H1 (cell line): ENCODE data around the gene NR4A1. TPM values are rescaled to one million over a fixed set of nuclear protein-coding genes. Genes with fewer than 3 reads are reported as not detected.

ENCODE experiments used
- CTCF ChIA-PET: fragments of 300-600 bp; sonication (Branson Sonifier 250); formaldehyde crosslinking; loops from one replicate; lab custom pipeline; 2021; ENCODE audit not compliant: partially characterized antibody; lab: Charles Lee
- POLR2A ChIA-PET: fragments of 300-600 bp; sonication (Branson Sonifier 250); formaldehyde crosslinking; loops from one replicate; lab custom pipeline; 2021; ENCODE audit warnings: inconsistent platforms; ENCODE audit not compliant: partially characterized antibody; lab: Charles Lee
- DNase-seq, 2 experiments: peaks; one replicate each; pipeline versions ENCODE4 v3.0.0 to v3.0.0-alpha.2; 2010 to 2022; ENCODE audit warnings: low spot score in 2 of 2, low read depth in 1 of 2, mixed read lengths in 1 of 2
- FAIRE-seq: peaks from 2 replicates; lab custom pipeline; 2011; peaks lifted over from hg19 to GRCh38; lab: Jason Lieb, UNC
- H2AFZ ChIP-seq: 2 replicates; pipeline ENCODE4 v1.8.1; 2012; ENCODE audit warnings: low read length, inconsistent platforms
- H2AK5ac ChIP-seq: 2 replicates; pipeline ENCODE4 v1.6.1; 2013; ENCODE audit warnings: low read depth, low read length
- H2BK120ac ChIP-seq: replicated peaks from 2 replicates; pipeline ENCODE3; 2013; ENCODE audit warnings: low read depth, low read length, inconsistent platforms
- H2BK12ac ChIP-seq: 2 replicates; pipeline ENCODE4 v1.6.1; 2013; ENCODE audit warnings: low read depth, low read length
- H2BK15ac ChIP-seq: 2 replicates; pipeline ENCODE4 v1.6.1; 2013; ENCODE audit warnings: low read length
- H2BK20ac ChIP-seq: 2 replicates; pipeline ENCODE4 v1.6.1; 2013; ENCODE audit warnings: low read length
- H2BK5ac ChIP-seq: 2 replicates; pipeline ENCODE4 v1.6.1; 2013; ENCODE audit warnings: low read depth, low read length
- H3K14ac ChIP-seq: 2 replicates; pipeline ENCODE4 v1.6.1; 2013; ENCODE audit warnings: inconsistent platforms; ENCODE audit not compliant: insufficient read length
- H3K18ac ChIP-seq: 2 replicates; pipeline ENCODE4 v1.6.1; 2013; ENCODE audit warnings: low read length; ENCODE audit errors: extremely low read depth
- H3K23ac ChIP-seq: 2 replicates; pipeline ENCODE4 v1.6.1; 2013; ENCODE audit warnings: inconsistent platforms; ENCODE audit not compliant: insufficient read length
- H3K23me2 ChIP-seq: 2 replicates; pipeline ENCODE4 v1.6.1; 2013; ENCODE audit warnings: low read depth, low read length
- H3K27ac ChIP-seq: 2 replicates; pipeline ENCODE4 v1.6.1; 2011; ENCODE audit warnings: low read depth, low read length, inconsistent platforms
- H3K27me3 ChIP-seq, 4 experiments: replicated peaks in 1 of 4; 1 replicate in 1 of 4; 2 replicates in 3 of 4; pipeline versions ENCODE4 v1.6.1 to v1.8.1; 2011 to 2013; ENCODE audit warnings: low read length in 3 of 4, mild to moderate bottlenecking in 3 of 4, inconsistent platforms in 2 of 4, mixed read lengths in 2 of 4, moderate library complexity in 1 of 4; ENCODE audit not compliant: control insufficient read depth in 3 of 4, insufficient read depth in 3 of 4; ENCODE audit errors: extremely low read depth in 1 of 4
- H3K36me3 ChIP-seq, 4 experiments: 2 replicates each; pipeline versions ENCODE4 v1.6.1 to v1.8.1; 2011 to 2013; ENCODE audit warnings: mild to moderate bottlenecking in 4 of 4, low read length in 3 of 4, moderate library complexity in 2 of 4, control low read depth in 1 of 4, inconsistent platforms in 1 of 4; ENCODE audit not compliant: insufficient read depth in 4 of 4, control insufficient read depth in 2 of 4
- H3K4ac ChIP-seq: replicated peaks from 2 replicates; pipeline ENCODE3; 2013; ENCODE audit warnings: low read length, low read depth, mixed read lengths, inconsistent platforms; ENCODE audit not compliant: insufficient read length
- H3K4me1 ChIP-seq, 4 experiments: replicated peaks in 1 of 4; 1 replicate in 1 of 4; 2 replicates in 3 of 4; pipeline versions ENCODE4 v1.6.1 to v1.8.1; 2011 to 2013; ENCODE audit warnings: low read length in 3 of 4, inconsistent platforms in 2 of 4, mixed read lengths in 1 of 4; ENCODE audit not compliant: insufficient read depth in 4 of 4, control insufficient read depth in 3 of 4
- H3K4me2 ChIP-seq, 2 experiments: 2 replicates each; pipeline versions ENCODE4 v1.6.1 to v1.8.1; 2011 to 2013; ENCODE audit warnings: low read depth in 2 of 2, low read length in 2 of 2, control low read depth in 1 of 2, inconsistent platforms in 1 of 2, mild to moderate bottlenecking in 1 of 2; ENCODE audit not compliant: insufficient read depth in 1 of 2
- H3K4me3 ChIP-seq, 4 experiments: fragments of 200-600, 300-600 bp in 1 of 4; sonication (generic), shearing (Covaris generic), sonication (Bioruptor Twin) in 1 of 4; 2 replicates each; pipeline versions ENCODE4 v1.5.1 to v1.8.1; 2011 to 2016; ENCODE audit warnings: low read length in 4 of 4, low read depth in 3 of 4, control low read depth in 2 of 4, inconsistent platforms in 2 of 4, mild to moderate bottlenecking in 2 of 4, mixed read lengths in 1 of 4, moderate library complexity in 1 of 4; ENCODE audit not compliant: insufficient read depth in 2 of 4; ENCODE audit errors: extremely low read depth in 1 of 4
- H3K56ac ChIP-seq: replicated peaks from 2 replicates; pipeline ENCODE3; 2013; ENCODE audit warnings: low read depth, mild to moderate bottlenecking, mixed read lengths, low read length, inconsistent platforms; ENCODE audit not compliant: insufficient read length
- H3K79me1 ChIP-seq: 2 replicates; pipeline ENCODE4 v1.6.1; 2013; ENCODE audit warnings: low read depth, low read length, control low read depth
- H3K79me2 ChIP-seq, 2 experiments: 2 replicates each; pipeline versions ENCODE4 v1.6.1 to v1.8.1; 2012 to 2013; ENCODE audit warnings: low read length in 2 of 2, mild to moderate bottlenecking in 2 of 2, inconsistent platforms in 1 of 2; ENCODE audit not compliant: insufficient read depth in 2 of 2, control insufficient read depth in 1 of 2
- H3K9ac ChIP-seq, 4 experiments: replicated peaks in 1 of 4; 1 replicate in 1 of 4; 2 replicates in 3 of 4; pipeline versions ENCODE4 v1.6.1 to v1.8.1; 2011 to 2013; ENCODE audit warnings: low read depth in 3 of 4, low read length in 3 of 4, control low read depth in 2 of 4, mild to moderate bottlenecking in 2 of 4, moderate library complexity in 2 of 4, inconsistent platforms in 1 of 4; ENCODE audit errors: extremely low read depth in 1 of 4
- H3K9me3 ChIP-seq, 2 experiments: 2 replicates each; pipeline versions ENCODE4 v1.6.1 to v1.8.1; 2012 to 2013; ENCODE audit warnings: mild to moderate bottlenecking in 2 of 2, moderate library complexity in 2 of 2, control low read depth in 1 of 2, inconsistent platforms in 1 of 2, low read depth in 1 of 2, low read length in 1 of 2, mixed read lengths in 1 of 2; ENCODE audit not compliant: insufficient read depth in 2 of 2
- H4K20me1 ChIP-seq, 2 experiments: replicated peaks in 1 of 2; 2 replicates each; pipeline versions ENCODE3 to v1.8.1; 2011 to 2013; ENCODE audit warnings: inconsistent platforms in 2 of 2, low read length in 2 of 2, mild to moderate bottlenecking in 1 of 2; ENCODE audit not compliant: insufficient read depth in 2 of 2, control insufficient read depth in 1 of 2
- H4K5ac ChIP-seq: 2 replicates; pipeline ENCODE4 v1.6.1; 2013; ENCODE audit warnings: low read length, low read depth, mixed read lengths, inconsistent platforms; ENCODE audit not compliant: insufficient read length
- H4K8ac ChIP-seq: 2 replicates; pipeline ENCODE4 v1.8.0; 2013; ENCODE audit warnings: mild to moderate bottlenecking, moderate library complexity, low read length, inconsistent platforms; ENCODE audit not compliant: insufficient read depth; ENCODE audit errors: extremely low read depth
- H4K91ac ChIP-seq: replicated peaks from 2 replicates; pipeline ENCODE3; 2013; ENCODE audit warnings: low read length, mixed read lengths, inconsistent platforms; ENCODE audit not compliant: insufficient read length
- JUN ChIP-seq: IDR thresholded peaks from 2 replicates; pipeline ENCODE4 v1.6.1; 2011; ENCODE audit warnings: low read depth, mild to moderate bottlenecking, improper control_type of control experiment, low read length
- RNF2 ChIP-seq: fragments of 200-900, 300-1000 bp; sonication (generic); IDR thresholded peaks from 2 replicates; pipeline ENCODE4 v1.7.1; 2016; ENCODE audit warnings: borderline replicate concordance, low read depth, mild to moderate bottlenecking, antibody characterized with exemption, low read length; ENCODE audit not compliant: poor library complexity, severe bottlenecking; ENCODE audit errors: missing control alignments
- WGBS, 2 experiments: shearing (Covaris generic) in 1 of 2; methylation state at CpG; one replicate each; pipeline versions ENCODE4 v1.1.6 to v1.1.7; 2013 to 2015; ENCODE audit warnings: low lambda C conversion rate in 2 of 2, mixed read lengths in 2 of 2, inconsistent platforms in 1 of 2, low coverage in 1 of 2, missing lambda C conversion rate in 1 of 2; ENCODE audit not compliant: insufficient replicate concordance in 2 of 2, insufficient coverage in 1 of 2, insufficient read length in 1 of 2; ENCODE audit errors: extremely low coverage in 1 of 2, missing lambda C conversion rate in 1 of 2; 5-methylcytosine and 5-hydroxymethylcytosine counted together
- polyA plus RNA-seq, 7 experiments: library from polyadenylated mRNA; depleted of rRNA in 3 of 7; stranded (reverse) in 5 of 7; unstranded in 2 of 7; fragments of >200 nt in 5 of 7; fragments of 200-250 nt in 2 of 7; gene quantifications; 1 replicate in 5 of 7; 2 replicates in 1 of 7; 4 replicates in 1 of 7; pipeline versions ENCODE4 v1.2.1 to v1.2.3, GENCODE V29; 2011 to 2013; ENCODE audit warnings: missing spikeins in 2 of 7, mixed read lengths in 2 of 7
- total RNA-seq: library from RNA; stranded (reverse); fragmentation: NEBNext Ultra II Directional; extraction: Animal tissue kit (Norgen Biotek cat#: 25700); gene quantifications from 2 replicates; pipeline ENCODE4 v1.2.1, GENCODE V29; 2021

NR4A1 gene
- total and polyA plus RNA-seq, 2 of the 8 experiments (the other 6 are each of a cell fraction or from before 2014, with no cell fraction given), result 18.7 to 23.3 TPM

DNA sequence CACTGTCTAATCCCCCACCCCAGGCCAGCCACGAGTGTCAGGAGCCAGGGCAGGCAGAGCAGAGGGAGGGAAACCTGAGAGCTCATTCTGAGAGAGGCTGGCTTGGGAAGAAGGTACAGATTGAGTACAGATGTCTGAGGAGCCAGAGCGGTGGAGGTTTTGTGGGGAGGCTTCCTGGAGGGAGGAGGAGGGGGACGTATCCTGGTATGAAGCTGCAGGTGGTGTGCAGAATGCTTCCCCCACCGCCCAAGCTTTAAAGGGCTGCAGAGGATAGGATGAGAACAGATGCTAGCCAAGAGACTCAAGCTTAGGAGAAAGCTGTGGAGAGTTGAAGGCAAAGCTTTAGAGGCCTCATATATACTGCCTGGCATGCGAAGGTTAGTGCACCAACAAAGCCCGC is 47.7 kb upstream of the NR4A1 start:
- no peak overlapping the region for H4K5ac ChIP-seq
- H3K14ac ChIP-seq, result no peak overlapping the region
- no peak overlapping the region for H3K23ac ChIP-seq
- peaks cover 19 to 41% (median 38%) of the 10 kb centered on the region in 4 experiments for H3K27me3 ChIP-seq
- 85% methylated on average over 4 of the region's 6 CpGs; no CpG with 5 or more reads in 1 of the 2 experiments for WGBS, 2 experiments
- H4K20me1 ChIP-seq, result no peaks in the 10 kb centered on the region
- H3K27ac ChIP-seq, result no peak overlapping the region
- no peak overlapping the region for H2BK5ac ChIP-seq
- peaks cover 0 to 13% (median 6%) of the 10 kb centered on the region in 4 experiments; a peak in 6 of 7 replicates for H3K4me1 ChIP-seq
- H2BK15ac ChIP-seq, result no peak overlapping the region
- no peak for TF ChIP-seq RNF2
- TF ChIP-seq JUN, result no peak
- TF ChIP-seq, all 59 proteins: peak for 0
- Histone ChIP-seq H3K4ac (no peak overlapping the region), H3K79me2 (no peaks in the 10 kb centered on the region), H4K91ac (no peak overlapping the region), H3K79me1 (no peaks in the 10 kb centered on the region), H3K36me3 (no peaks in the 10 kb centered on the region; a peak in 1 of 8 replicates), H2BK120ac (no peak overlapping the region), H4K8ac (no peak overlapping the region), H3K23me2 (peaks cover 10% of the 10 kb centered on the region; the same call in 1 of the 2 replicates), H3K18ac (no peak overlapping the region), H3K4me3 (no peak overlapping the region), H2AK5ac (no peak overlapping the region), H3K56ac (no peak overlapping the region), H3K4me2 (no peak overlapping the region), H2BK20ac (no peak overlapping the region), H2BK12ac (no peak overlapping the region), H3K9ac (no peak overlapping the region), H3K9me3 (no peaks in the 10 kb centered on the region), H2AFZ (no peak overlapping the region)
- DNase-seq (no peak), FAIRE-seq (no peak)
- ChIA-PET CTCF (interaction anchor here (0.6 to 38.2 kb wide), 28 partner anchors 9 to 1753 kb away, joined by 3 to 1249 read pairs (median 8); partner anchors contain the start of genes ATG101, NR4A1 and SMIM41), POLR2A (interaction anchor here (0.8 to 6.5 kb wide), 10 partner anchors 9 to 76 kb away, joined by 3 to 62 read pairs (median 4); partner anchors contain the start of genes NR4A1 and SMIM41)
